ENCODE measurements around the gene INPP5A. TPM values are rescaled to one million over a fixed set of nuclear protein-coding genes. Genes with fewer than 3 reads are reported as not detected.
A peak's percentile ranks its signal among the peaks of the same experiment; 100 is the strongest.

INPP5A gene
- total RNA-seq, 6 donors from 2014 or later, result 28.6 to 81.7 (median 44.8) TPM

DNA sequence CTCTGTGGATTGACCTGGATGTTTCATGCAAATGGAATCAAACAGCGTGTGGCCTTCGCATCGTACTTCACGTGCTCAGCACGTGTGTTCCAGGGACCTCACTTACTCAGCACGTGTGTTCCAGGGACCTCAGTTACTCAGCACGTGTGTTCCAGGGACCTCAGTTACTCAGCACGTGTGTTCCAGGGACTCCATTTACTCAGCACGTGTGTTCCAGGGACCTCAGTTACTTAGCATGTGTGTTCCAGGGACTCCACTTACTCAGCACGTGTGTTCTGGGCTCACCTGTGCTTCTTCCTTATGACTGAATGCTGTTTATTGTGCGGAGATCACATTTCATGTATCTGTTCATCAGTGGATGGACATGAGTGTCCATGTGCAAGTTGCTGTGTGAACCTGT lies 22.0 kb downstream of the INPP5A start:
- Histone ChIP-seq H3K27ac (peak overlapping the region in 1 of 4 donors; percentile 32), H3K4me1 (peaks cover 16 to 49% (median 28%) of the 10 kb centered on the region in 4 donors), H3K4me3 (no peak overlapping the region), H3K9me3 (no peaks in the 10 kb centered on the region), H3K36me3 (no peaks in the 10 kb centered on the region), H3K27me3 (no peaks in the 10 kb centered on the region)
- no peak for TF ChIP-seq EP300 (IDR thresholded peaks at IDR 0.05)
- no peak for TF ChIP-seq POLR2A (IDR thresholded peaks at IDR 0.05)
- no peak for TF ChIP-seq POLR2AphosphoS5 (IDR thresholded peaks at IDR 0.05)
- TF ChIP-seq, protein P1, sequence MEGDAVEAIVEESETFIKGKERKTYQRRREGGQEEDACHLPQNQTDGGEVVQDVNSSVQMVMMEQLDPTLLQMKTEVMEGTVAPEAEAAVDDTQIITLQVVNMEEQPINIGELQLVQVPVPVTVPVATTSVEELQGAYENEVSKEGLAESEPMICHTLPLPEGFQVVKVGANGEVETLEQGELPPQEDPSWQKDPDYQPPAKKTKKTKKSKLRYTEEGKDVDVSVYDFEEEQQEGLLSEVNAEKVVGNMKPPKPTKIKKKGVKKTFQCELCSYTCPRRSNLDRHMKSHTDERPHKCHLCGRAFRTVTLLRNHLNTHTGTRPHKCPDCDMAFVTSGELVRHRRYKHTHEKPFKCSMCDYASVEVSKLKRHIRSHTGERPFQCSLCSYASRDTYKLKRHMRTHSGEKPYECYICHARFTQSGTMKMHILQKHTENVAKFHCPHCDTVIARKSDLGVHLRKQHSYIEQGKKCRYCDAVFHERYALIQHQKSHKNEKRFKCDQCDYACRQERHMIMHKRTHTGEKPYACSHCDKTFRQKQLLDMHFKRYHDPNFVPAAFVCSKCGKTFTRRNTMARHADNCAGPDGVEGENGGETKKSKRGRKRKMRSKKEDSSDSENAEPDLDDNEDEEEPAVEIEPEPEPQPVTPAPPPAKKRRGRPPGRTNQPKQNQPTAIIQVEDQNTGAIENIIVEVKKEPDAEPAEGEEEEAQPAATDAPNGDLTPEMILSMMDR (IDR thresholded peaks at IDR 0.05), result no peak
- ATAC-seq (ENCODE audit: low FRiP score in 2 of 2) (no peak), DNase-seq (no peak)
- WGBS, 2 donors, result 89 to 95% methylated on average over 10 to 11 of the region's 11 CpGs

GRCh38 chr10:132560241-132560731 lies 22.7 kb downstream of the INPP5A start:
- peak overlapping the region in 1 of 4 donors; percentile 48 for H3K27ac ChIP-seq
- H3K4me1 ChIP-seq, result peaks cover 11 to 42% (median 21%) of the 10 kb centered on the region in 4 donors
- peak in 1 of 2 donors; percentile 55 for ATAC-seq (ENCODE audit: low FRiP score in 2 of 2)

DNA sequence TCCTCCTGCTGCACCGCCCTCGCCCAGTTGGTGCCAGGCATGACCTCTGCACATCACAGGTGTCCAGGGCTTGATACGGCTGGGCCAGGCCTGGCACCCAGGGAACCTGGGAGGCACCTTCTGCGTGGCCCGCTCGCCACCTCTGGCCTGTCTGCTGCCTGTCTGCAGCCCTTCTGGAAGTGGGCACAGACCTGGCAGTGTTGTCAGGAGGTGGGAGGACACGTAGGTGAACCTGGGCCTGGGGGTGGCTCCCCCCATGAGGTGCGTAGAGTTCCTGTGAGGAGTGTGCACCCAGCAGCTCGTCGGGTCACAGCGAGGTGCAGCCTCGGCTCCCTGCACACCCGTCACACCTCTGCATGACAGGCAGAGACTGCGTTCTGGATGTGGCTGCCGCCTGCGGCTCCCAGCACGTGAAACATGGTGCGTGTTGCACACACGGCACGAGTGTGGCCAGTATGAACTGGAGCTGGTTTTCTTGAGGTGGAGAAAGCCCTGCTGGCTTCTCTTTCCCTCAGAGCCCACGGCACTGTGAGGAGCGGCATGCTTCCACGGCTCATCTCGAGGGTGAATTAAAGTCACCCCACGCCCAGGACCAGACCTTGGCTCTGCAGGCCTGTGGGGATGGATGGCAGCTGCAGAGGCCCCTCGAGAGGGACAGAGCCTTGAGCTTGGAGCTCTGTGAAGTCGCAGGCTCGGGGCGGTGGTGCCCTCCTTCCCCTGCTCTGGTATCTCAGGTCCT lies 24.8 kb downstream of the INPP5A start:
- Histone ChIP-seq H3K36me3 (no peaks in the 10 kb centered on the region), H3K9me3 (no peaks in the 10 kb centered on the region), H3K4me1 (peaks cover 3 to 29% (median 13%) of the 10 kb centered on the region in 4 donors), H3K27ac (no peak overlapping the region), H3K4me3 (no peak overlapping the region), H3K27me3 (no peaks in the 10 kb centered on the region)
- DNase-seq (peak in 1 of 2 donors; percentile 69), ATAC-seq (ENCODE audit: low FRiP score in 2 of 2) (no peak)
- WGBS, 2 donors, result 96 to 98% methylated on average over 17 to 28 of the region's 29 CpGs
- TF ChIP-seq POLR2A (IDR thresholded peaks at IDR 0.05) (no peak), EP300 (IDR thresholded peaks at IDR 0.05) (no peak), POLR2AphosphoS5 (IDR thresholded peaks at IDR 0.05) (no peak)
- TF ChIP-seq, protein P1 (IDR thresholded peaks at IDR 0.05), result no peak

More at GRCh38 chr10:132560241-132560731, 22.7 kb downstream of the INPP5A start:
- no peaks in the 10 kb centered on the region for H3K9me3 ChIP-seq
- TF ChIP-seq POLR2AphosphoS5 (IDR thresholded peaks at IDR 0.05), result no peak
- TF ChIP-seq, protein P1 (IDR thresholded peaks at IDR 0.05), result no peak
- no peak for TF ChIP-seq EP300 (IDR thresholded peaks at IDR 0.05)
- TF ChIP-seq POLR2A (IDR thresholded peaks at IDR 0.05), result no peak
- DNase-seq, result peak in 1 of 2 donors; percentile 49
- H3K36me3 ChIP-seq, result no peaks in the 10 kb centered on the region
- no peaks in the 10 kb centered on the region for H3K27me3 ChIP-seq
- 58 to 69% methylated on average over 10 of the region's 10 CpGs for WGBS, 2 donors
- no peak overlapping the region for H3K4me3 ChIP-seq

DNA sequence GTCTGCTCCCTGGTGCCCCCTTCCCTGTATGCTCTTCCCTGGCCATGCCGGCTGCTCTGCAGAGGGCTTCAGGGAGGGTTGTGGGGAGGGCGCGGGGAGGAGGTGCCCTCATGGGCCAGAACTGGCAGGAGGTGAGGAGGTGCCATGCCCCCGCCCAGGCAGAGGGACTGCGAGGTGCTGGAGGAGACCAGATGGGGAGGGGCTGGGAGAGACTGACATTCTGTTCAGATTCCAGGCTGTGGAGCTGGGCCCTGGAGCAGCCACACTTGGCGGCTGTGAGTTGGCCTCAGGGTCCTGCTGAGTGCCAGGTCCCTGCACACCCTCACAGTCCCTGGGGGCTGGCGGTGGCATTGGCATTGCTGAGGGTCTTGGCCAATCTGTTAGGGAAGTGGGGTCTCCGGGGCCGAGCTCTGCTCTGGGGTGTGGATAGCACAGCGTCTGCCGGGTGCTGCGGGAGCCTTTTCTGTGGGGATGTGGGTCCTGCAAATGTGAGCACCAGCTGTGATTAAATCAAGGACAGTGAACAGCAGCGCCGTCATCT lies 25.4 kb downstream of the INPP5A start:
- no peak for TF ChIP-seq POLR2AphosphoS5 (IDR thresholded peaks at IDR 0.05)
- TF ChIP-seq, protein P1 (IDR thresholded peaks at IDR 0.05), result no peak
- peak in 1 of 2 donors; percentile 8 for ATAC-seq (ENCODE audit: low FRiP score in 2 of 2)
- H3K27me3 ChIP-seq, result no peaks in the 10 kb centered on the region
- no peak overlapping the region for H3K4me3 ChIP-seq
- DNase-seq, result peak in 1 of 2 donors; percentile 61
- H3K4me1 ChIP-seq, result peaks cover 3 to 29% (median 13%) of the 10 kb centered on the region in 4 donors
- WGBS, 2 donors, result 97 to 99% methylated on average over 8 to 13 of the region's 14 CpGs
- H3K9me3 ChIP-seq, result no peaks in the 10 kb centered on the region
- no peaks in the 10 kb centered on the region for H3K36me3 ChIP-seq
- no peak overlapping the region for H3K27ac ChIP-seq

Measured in upper lobe of left lung (tissue), 6 donors.